Activated CD4-positive, alpha-beta T cell treated with anti-CD3 and anti-CD28 coated beads for 1 hour (primary cell): Measurements from ENCODE around the gene AMZ2.
"Not testable (repeated sequence)": the region's sequence is repeated elsewhere in the genome, so short reads cannot be mapped to it uniquely, and the experiment has no call there.

ENCODE experiments used
- DNase-seq: peaks from one replicate; pipeline ENCODE4 v3.0.0-alpha.2; 2020

The AMZ2 gene

GRCh38 chr17:68247445-68248198 lies at the start of gene AMZ2:
Gene AMZ2 (plus strand): TSS chr17:68248043. CDS start chr17:68250188, 2,145 bp downstream.
- DNase-seq: peak; percentile 98

GRCh38 chr17:68198931-68199836 lies 48.7 kb upstream of the AMZ2 start:
- DNase-seq: no peak

GRCh38 chr17:68199837-68200688 lies 47.8 kb upstream of the AMZ2 start:
- no peak for DNase-seq

- DNase-seq: peak; percentile 59
These were observed 47.0 kb upstream of the AMZ2 start for GRCh38 chr17:68200689-68201417.

- not testable (repeated sequence) for DNase-seq
These were observed 46.4 kb upstream of the AMZ2 start for GRCh38 chr17:68201418-68201771.

GRCh38 chr17:68202321-68202720 lies 45.5 kb upstream of the AMZ2 start:
- not testable (repeated sequence) for DNase-seq

GRCh38 chr17:68204736-68205135 lies 43.1 kb upstream of the AMZ2 start:
- DNase-seq: no peak

- DNase-seq: peak; percentile 86
These were observed 42.5 kb upstream of the AMZ2 start for GRCh38 chr17:68205251-68205807.

GRCh38 chr17:68205808-68206720 lies 41.8 kb upstream of the AMZ2 start:
- DNase-seq: no peak

- DNase-seq: no peak
These were observed 40.1 kb upstream of the AMZ2 start for GRCh38 chr17:68207651-68208253.

- not testable (repeated sequence) for DNase-seq
These were observed 39.2 kb upstream of the AMZ2 start for GRCh38 chr17:68208651-68209050.

GRCh38 chr17:68209191-68209900 lies 38.5 kb upstream of the AMZ2 start:
- DNase-seq: not testable (repeated sequence)

GRCh38 chr17:68210570-68211315 lies 37.1 kb upstream of the AMZ2 start:
- no peak for DNase-seq

GRCh38 chr17:68213428-68214411 lies 34.1 kb upstream of the AMZ2 start:
- DNase-seq: not testable (repeated sequence)

GRCh38 chr17:68215453-68215852 lies 32.4 kb upstream of the AMZ2 start:
- not testable (repeated sequence) for DNase-seq

GRCh38 chr17:68219429-68219828 lies 28.4 kb upstream of the AMZ2 start:
- DNase-seq: not testable (repeated sequence)

- DNase-seq: not testable (repeated sequence)
These were observed 27.7 kb upstream of the AMZ2 start for GRCh38 chr17:68220186-68220585.

GRCh38 chr17:68220786-68221185 lies 27.1 kb upstream of the AMZ2 start:
- not testable (repeated sequence) for DNase-seq
